ENCODE results near the gene SH3RF3.

Gene SH3RF3

DNA sequence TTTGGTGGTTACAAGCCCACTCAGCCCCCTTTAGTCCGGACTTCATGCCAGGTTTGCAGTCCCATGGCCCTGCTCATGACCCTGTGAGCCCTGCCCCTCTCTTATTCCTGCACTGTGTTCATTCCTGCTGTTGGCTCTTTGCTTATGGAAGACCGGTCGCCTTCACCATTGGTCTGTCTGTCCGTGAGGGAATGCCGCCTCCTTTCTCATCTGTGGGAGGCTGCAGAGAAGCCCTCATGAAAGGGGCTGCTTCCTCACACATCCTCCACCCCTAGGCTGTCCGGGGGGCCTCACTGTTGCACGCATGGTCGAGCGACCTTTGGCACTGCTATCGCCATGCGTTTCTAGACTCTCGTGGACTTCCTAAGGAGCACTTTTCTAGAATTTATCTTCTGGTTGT lies 16.3 kb downstream of the SH3RF3 start:
- Histone ChIP-seq H3K36me3 (ENCODE audit: insufficient read depth) (no peaks in the 10 kb centered on the region), H3K4me1 (ENCODE audit: low read depth, poor library complexity, severe bottlenecking) (no peaks in the 10 kb centered on the region)

DNA sequence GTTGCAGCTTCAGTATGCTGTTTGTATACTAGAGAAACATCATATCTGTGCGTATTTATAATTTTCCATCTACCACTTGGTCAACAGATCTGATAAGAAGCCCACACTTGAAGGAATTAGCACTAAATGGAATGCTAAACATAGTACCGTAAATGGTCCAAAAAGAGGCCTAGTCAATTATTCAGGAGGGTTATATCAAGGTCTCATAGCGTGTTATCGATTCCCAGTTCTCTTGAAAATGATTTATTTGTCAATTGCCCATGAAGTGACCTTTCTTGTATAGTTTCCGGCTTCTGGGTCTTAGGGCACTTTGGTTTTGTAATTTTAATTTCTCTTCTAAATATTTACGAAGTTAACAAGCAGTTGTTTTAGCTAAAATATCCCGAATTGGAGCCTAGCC lies 18.4 kb downstream of the SH3RF3 start:
- no peak for TF ChIP-seq CTCF (conservative IDR thresholded peaks at IDR 0.05; ENCODE audit: low read depth, low read length)
- H3K9ac ChIP-seq: no peak overlapping the region
- no peaks in the 10 kb centered on the region for H3K4me1 ChIP-seq (ENCODE audit: low read depth, poor library complexity, severe bottlenecking)
- no peak overlapping the region for H3K4me2 ChIP-seq
- no peaks in the 10 kb centered on the region for H3K36me3 ChIP-seq (ENCODE audit: insufficient read depth)
- no peak overlapping the region for H3K27ac ChIP-seq
- no peaks in the 10 kb centered on the region for H3K27me3 ChIP-seq (ENCODE audit: insufficient read depth, low read depth)
- no peaks in the 10 kb centered on the region for H3K79me2 ChIP-seq (ENCODE audit: insufficient read depth, low read depth)
- H4K20me1 ChIP-seq (ENCODE audit: insufficient read depth): no peaks in the 10 kb centered on the region
- H2AFZ ChIP-seq (ENCODE audit: low read depth): no peak overlapping the region
- no peak overlapping the region for H3K4me3 ChIP-seq (IDR thresholded peaks at IDR 0.05; ENCODE audit: insufficient read depth, low read depth, low read length)

More for the DNA sequence above, 16.3 kb downstream of the SH3RF3 start:
- no peak overlapping the region for H3K4me2 ChIP-seq
- no peak overlapping the region for H3K9ac ChIP-seq
- H4K20me1 ChIP-seq (ENCODE audit: insufficient read depth): no peaks in the 10 kb centered on the region
- H2AFZ ChIP-seq (ENCODE audit: low read depth): no peak overlapping the region
- H3K79me2 ChIP-seq (ENCODE audit: insufficient read depth, low read depth): no peaks in the 10 kb centered on the region
- TF ChIP-seq CTCF (conservative IDR thresholded peaks at IDR 0.05; ENCODE audit: low read depth, low read length): no peak
- no peak overlapping the region for H3K27ac ChIP-seq
- no peak overlapping the region for H3K4me3 ChIP-seq (IDR thresholded peaks at IDR 0.05; ENCODE audit: insufficient read depth, low read depth, low read length)
- H3K27me3 ChIP-seq (ENCODE audit: insufficient read depth, low read depth): no peaks in the 10 kb centered on the region

DNA sequence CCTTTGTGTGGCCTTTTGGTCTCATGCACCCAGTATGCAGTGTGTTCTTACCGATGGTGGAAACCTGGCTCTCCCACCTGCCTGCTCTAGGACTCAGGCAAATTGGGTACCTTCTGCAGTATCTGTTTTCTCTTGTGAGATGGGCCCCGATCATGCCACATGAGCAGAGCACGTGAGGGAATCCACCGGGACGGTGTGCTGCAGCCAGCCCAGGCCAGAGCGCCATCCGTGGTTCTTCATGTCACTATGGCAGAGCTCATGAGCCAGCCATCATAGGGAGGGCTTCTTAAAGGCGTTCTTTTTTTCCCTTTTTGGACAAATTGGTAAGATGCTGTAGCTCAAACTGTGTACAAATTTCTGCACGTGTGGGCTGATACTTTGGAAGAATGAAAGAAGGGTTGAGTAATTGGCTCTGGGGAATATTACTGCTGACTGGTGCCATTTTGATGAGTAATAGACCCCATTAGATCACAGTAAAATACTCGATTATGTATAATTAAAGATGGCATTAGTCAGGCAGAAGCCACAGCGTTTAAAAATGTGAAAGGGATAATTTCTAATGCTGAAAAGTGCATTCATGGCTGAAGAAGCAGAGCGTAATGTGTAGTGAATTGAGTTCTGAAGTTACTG lies 19.2 kb downstream of the SH3RF3 start:
- H2AFZ ChIP-seq (ENCODE audit: low read depth): no peak overlapping the region
- TF ChIP-seq CTCF (conservative IDR thresholded peaks at IDR 0.05; ENCODE audit: low read depth, low read length): no peak
- no peak overlapping the region for H3K4me2 ChIP-seq
- H3K27me3 ChIP-seq (ENCODE audit: insufficient read depth, low read depth): no peaks in the 10 kb centered on the region
- H4K20me1 ChIP-seq (ENCODE audit: insufficient read depth): no peaks in the 10 kb centered on the region
- H3K79me2 ChIP-seq (ENCODE audit: insufficient read depth, low read depth): no peaks in the 10 kb centered on the region
- H3K4me3 ChIP-seq (IDR thresholded peaks at IDR 0.05; ENCODE audit: insufficient read depth, low read depth, low read length): no peak overlapping the region
- no peaks in the 10 kb centered on the region for H3K4me1 ChIP-seq (ENCODE audit: low read depth, poor library complexity, severe bottlenecking)
- no peaks in the 10 kb centered on the region for H3K36me3 ChIP-seq (ENCODE audit: insufficient read depth)
- no peak overlapping the region for H3K27ac ChIP-seq
- H3K9ac ChIP-seq: no peak overlapping the region

DNA sequence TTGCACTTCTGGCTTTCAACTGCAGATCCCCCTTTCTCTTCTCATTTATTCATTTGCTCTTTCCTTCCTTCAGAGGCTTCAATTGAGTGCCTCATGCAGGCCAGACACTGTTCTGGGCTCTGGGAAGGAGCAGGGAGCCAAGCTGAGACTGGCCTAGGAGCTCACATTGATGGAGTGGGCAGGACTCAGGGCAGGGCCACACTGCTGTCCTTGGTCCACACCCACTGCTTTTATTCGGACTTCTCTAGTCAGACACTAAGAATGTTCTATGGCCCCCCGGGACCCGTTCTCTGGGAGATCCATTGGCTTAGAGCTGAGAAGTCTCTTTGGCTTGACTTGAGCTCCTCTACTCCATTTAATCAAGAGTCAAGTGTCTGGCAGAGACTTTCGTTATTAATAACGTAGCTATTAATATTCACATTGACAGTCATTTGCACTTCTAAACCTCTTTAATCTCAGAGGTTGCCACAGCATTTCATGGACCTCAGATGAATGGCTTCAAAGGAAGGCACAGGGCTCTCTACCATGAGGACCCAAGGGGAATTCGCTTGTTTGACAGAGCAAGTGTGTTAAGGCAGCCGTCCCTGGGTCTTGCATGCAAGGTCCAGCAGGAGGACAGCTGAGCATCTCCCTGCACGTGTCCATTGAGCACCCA lies 20.1 kb downstream of the SH3RF3 start:
- Histone ChIP-seq H3K4me2 (no peak overlapping the region), H3K27me3 (ENCODE audit: insufficient read depth, low read depth) (no peaks in the 10 kb centered on the region), H4K20me1 (ENCODE audit: insufficient read depth) (no peaks in the 10 kb centered on the region), H2AFZ (ENCODE audit: low read depth) (no peak overlapping the region), H3K27ac (no peak overlapping the region), H3K36me3 (ENCODE audit: insufficient read depth) (no peaks in the 10 kb centered on the region), H3K79me2 (ENCODE audit: insufficient read depth, low read depth) (no peaks in the 10 kb centered on the region), H3K9ac (no peak overlapping the region), H3K4me3 (IDR thresholded peaks at IDR 0.05; ENCODE audit: insufficient read depth, low read depth, low read length) (no peak overlapping the region), H3K4me1 (ENCODE audit: low read depth, poor library complexity, severe bottlenecking) (no peaks in the 10 kb centered on the region)
- TF ChIP-seq CTCF (conservative IDR thresholded peaks at IDR 0.05; ENCODE audit: low read depth, low read length): no peak

Measured in KMS-11 (cell line).